CD4-positive, alpha-beta T cell treated with Interleukin-4 for 1 hour (primary cell): ENCODE data around the gene PRB3.

Experiments used
- DNase-seq, 2 donors: peaks; one replicate each; pipeline ENCODE4 v3.0.0-alpha.2; 2020 to 2022

PRB3 gene

DNA sequence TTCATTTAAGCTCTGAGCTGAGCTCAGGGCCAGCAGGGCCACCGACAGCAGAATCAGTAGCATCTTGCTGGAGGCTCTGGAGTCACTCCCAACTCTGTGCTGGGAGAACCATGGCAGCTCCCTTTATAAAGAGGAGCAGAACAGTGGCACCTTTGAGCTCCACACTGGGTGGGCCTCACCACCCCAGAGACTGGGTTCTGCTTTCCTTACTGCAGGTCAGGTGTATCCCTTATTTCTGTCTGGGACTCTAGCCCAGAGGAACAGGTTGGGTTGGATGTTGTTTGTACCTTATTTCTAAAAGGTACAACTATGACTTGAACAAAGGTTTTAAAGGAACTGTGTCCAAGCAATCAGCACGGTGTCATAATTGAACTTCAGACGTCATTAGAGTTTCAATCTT lies at the start of gene PRB3:
Gene PRB3, minus strand, starts transcription at position 101 of the 400 bp plus-strand sequence. Its CDS starts 38 bp downstream, at position 63.
- DNase-seq, result no peak

DNA sequence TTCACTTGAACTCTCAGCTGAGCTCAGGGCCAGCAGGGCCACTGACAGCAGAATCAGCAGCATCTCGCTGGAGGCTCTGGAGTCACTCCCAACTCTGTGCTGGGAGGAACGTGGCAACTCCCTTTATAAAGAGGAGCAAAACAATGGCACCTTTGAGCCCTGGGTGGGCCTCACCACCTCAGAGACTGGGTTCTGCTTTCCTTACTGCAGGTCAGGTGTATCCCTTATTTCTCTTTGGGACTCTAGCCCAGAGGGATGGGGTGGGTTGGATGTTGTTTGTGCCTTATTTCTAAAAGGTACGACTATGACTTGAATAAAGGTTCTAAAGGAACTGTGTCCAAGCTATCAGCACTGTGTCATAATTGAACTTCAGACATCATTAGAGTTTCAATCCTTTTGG lies 40.8 kb upstream of the PRB3 start, which contains the start of gene PRB4:
Gene PRB4, minus strand, starts transcription at position 101 of the 400 bp plus-strand sequence. Its CDS starts 38 bp downstream, at position 63.
- DNase-seq, result no peak

DNA sequence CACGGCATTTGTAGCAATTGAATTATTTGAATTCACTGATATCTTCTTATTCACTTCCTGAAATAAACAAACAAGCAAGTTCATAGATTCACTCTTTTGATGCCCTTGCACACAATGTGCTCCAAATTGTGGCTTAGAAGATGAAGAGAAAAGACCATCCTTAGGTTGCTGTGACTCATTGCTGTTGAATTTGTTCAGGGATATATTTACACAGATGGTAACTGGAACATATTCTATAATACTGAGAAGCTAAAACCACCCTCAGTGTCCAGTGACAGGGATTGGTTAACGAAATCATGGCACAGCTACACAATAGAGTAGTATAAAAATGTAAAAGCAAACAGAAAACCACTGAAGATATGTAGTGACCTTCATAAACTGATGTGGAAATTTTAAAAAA lies 37.6 kb upstream of the PRB3 start:
- DNase-seq, result no peak

DNA sequence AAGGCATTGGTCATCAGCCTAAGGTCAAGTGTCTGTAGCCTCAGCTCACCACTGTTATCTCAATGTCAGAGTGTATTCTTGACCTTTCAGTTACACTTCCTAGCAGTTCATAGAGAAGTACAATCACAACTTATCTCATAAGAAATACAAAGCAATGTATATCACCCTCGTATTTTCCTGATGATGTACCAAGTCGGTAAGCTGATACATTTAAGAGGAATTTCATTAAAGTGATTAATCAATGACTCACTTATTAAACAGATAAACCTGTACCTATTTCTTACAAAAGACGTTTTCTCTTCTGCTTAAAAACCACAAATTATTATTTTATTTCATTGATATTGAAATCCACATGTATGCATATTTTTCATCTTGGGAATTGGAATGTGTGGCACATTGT lies 3.9 kb upstream of the PRB3 start:
- DNase-seq, result no peak

DNA sequence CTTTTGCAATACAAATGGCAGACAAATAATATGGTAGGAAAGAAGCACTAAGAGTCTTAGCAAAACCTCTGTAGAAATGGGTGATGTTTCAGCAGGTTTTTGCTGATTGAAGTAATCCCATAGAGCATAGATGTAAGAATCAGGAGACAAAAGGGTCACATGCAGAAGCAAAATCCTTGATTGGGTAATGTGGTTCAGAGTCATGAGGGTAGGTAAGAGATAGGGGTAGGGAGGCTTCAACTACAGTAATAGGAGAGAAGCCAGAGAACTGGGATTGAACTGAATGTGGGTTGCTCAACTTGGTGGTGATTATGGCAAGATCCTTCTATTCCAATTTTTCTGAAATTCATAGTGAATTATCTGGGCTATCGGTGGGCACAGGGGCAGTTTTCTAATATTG lies 5.0 kb downstream of the PRB3 start:
- DNase-seq, result no peak

DNA sequence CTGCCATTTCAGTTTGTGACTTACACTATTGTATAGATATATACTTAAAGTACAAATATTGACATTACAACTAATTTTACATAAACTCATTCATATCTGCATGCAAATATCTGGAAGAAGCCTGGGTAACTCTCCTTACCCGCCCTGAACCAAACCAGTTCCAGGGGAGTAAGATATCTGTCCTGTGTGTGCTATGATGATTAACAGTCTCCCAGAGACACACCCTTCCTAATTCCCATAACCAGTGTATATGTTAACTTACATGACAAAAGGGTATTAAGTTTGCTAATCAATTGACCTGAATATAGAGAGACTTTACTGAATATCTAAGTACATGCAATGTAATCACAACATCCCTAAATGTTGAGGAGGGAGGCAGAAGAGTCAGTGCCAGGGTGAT lies 23.0 kb downstream of the PRB3 start:
- DNase-seq, result no peak

DNA sequence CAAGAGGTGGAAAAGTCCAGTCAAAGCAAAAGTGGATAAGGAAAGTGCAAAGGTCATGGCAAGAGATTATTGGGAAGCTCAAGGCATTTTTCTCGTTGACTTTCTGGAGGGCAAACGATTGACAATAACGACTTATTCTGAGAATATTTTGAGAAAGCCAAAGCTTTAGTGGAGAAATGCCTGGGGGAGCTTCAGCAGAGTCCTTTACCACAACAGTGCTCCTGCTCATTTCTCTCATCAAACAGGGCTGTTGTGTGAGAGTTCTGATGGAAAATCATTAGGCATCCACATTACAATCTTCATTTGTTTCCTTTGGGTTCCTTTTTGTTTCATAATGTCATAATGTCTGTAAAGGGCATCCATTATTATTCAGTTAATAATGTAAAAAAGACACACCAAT lies 26.9 kb downstream of the PRB3 start:
- DNase-seq, result no peak

DNA sequence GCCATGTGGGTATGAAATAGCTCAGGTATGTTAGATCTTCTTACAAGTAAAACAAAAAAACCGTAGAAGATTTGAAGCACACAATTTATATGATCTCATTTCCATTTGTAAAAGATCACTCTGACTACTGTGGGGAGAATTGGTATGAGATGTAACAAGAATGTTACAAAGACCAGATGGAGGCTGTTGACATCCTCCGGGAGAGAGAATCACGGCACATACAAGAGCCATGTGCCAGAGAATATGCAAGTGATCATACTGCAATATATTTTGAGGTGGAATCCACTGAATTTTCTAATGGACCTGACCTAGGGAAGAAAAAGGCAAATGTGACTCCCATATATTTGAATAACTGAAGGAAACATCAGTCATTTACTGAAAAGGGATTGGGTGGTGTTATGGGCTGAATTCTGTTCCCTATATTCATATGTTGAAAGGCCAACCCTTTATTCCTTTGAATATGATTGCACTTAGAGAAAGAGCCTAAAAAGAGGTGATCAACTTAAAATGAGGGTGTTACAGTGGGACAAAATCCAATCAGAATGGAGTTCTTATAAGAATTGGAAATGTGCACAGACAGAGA lies 29.1 kb downstream of the PRB3 start:
- DNase-seq, result no peak

DNA sequence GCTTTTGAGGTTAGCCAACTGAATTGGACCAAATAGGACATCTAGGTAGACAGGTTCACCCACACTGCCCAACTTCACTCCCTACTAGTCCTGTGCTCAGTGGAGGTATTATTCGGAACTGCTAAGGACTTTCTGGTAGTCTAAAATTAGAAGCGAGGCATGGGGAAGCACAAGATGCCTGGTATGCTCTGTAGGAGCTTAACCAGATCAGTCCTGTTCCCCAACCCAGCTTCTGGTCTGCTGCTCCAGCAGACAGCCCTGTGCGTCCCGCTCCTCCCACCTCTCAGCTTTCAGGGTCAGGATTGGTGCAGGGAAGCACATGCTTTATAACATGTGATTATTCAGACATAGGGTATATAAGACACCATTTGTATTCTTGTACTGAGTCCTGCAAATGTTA lies 31.2 kb downstream of the PRB3 start:
- DNase-seq, result no peak

DNA sequence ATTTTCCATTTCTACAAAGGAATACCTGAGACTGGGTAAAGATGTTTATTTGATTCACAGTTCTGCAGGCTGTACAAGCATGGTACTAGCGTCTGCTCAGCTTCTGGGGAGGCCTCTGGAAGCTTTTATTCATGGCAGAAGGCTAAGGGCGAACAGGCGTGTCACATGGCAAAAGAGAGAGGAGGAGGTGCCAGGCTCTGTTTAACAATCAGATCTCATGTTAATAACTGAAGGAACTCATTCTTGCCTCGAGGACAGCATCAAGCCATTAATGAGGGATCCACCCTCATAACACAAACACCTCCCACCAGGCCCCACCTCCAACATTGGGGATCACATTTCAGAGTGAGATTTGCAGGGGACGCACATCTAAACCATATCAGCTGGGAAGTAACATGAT lies 36.0 kb downstream of the PRB3 start:
- no peak for DNase-seq

DNA sequence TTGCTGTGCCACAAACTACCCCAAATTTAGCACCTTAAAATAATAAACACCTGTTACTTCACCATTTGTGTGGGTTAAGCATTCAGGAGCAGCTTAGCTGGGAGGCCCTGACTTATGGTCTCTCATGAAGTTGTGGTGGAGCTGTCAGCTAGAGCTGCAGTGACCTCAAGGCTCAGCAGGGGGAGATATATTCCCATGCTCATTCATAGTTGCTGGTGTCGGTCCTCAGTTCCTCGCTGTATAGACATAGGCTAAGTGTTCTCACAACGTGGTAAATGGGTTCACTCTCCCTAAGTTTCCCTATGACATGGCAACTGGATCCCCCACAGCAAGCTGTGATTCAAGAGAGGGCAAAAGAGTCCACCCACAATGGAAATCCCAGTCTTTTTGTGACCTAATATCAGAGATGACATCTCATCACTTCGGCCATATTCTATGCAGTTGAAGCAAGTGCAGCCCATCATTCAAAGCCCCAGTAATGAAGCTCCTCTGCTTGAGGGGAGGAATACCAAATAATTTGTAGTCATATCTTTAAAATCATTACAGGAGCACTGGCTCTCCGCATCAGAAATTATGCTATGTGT lies 41.1 kb downstream of the PRB3 start:
- peak in 1 of 2 donors; percentile 43 for DNase-seq

DNA sequence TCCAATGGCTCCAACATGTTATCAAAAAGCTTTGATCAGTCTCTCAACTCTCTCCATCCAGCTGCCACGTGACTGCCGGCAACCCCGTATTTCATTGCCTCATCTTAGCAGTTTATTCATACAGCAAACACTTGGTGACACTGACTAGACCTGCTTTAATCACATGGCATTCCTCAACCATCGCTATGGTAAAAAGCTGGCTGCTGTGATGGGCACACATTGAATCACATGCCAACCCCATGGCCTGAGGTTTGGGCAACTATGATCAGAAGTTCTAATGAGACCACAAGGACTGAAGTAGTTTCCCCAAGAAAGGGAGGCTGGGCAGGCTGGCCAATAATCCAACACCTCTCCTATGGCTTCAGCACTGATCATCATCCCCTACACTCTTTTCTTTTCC lies 42.1 kb downstream of the PRB3 start:
- no peak for DNase-seq
